HG02571 (cell line): ENCODE measurements around the gene CDHR3.

Source experiments
- ATAC-seq: cut with Tn5 transposase; IDR thresholded peaks from one replicate; pipeline ENCODE4 v1.9.1; 2021; ENCODE audit warnings: mild to moderate bottlenecking, moderate library complexity; ENCODE audit not compliant: unreplicated experiment

Gene CDHR3

DNA sequence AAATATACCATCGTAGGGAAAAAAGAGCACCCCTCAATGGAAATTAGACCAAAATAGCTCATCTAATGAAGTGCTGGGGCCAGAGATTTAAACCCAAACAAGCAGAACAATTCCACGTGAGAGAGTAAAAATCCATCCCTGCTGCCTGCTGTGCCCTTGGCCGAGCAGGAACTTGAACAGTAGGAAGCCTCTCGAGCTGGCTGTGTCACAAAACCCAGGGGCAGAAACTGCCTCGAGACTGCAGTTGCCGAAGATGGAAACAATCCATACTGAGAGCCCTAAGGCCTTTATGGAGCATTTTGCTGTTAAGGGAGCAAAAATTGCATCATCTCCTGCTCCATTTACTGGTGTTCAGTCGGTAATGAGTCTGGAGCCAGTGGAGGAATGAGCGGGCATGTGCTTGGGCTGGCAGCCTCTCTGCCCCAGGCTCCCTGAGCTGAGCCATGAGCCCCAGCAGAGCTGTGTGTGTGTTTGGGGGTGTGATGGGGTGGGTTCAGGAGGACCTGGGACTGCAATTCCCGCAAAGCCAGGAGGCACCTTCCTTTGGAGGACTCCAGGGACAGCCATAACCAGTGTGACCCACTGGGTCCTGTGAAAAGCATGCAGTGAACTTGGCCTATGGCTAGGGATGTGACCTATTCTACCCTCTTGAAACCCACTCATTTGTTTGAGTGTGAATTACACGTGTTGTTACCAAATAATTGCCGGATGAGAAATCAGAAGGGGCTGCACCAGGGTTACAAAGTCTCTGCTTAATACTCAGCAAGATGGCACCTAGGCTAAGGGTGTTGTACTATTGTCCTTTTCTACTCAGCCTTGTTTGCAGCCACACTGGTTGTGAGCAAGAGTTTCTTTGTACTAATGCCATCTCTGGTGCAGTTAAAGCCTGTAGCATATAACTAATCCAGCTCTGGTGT is 58.3 kb downstream of the CDHR3 start:
- no peak for ATAC-seq

DNA sequence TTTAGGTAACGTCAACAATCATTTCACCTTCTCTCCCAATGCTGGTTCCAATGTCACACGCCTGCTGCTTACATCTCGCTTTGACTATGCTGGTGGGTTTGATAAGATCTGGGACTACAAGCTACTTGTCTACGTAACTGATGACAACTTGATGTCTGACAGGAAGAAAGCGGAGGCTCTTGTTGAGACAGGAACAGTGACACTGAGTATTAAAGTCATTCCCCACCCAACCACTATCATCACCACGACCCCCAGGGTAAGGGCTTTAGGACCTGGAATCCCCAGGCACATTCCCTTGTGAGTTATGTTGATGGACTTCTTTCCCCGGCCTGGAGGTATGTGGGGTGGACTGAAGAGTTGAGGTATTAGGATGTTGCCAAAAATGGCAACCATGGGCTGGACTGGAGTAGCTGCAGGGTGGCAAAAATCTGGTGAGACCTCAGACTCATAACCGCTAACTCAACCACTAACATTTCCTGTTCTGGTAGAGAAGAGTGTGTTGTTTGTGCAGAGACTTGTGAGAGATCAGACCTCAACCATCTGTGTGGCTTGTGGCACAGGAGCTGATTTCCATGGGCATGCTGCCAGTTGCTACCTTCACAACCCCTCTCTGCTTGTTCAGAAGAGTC is 59.2 kb downstream of the CDHR3 start:
- peak; percentile 84 for ATAC-seq

DNA sequence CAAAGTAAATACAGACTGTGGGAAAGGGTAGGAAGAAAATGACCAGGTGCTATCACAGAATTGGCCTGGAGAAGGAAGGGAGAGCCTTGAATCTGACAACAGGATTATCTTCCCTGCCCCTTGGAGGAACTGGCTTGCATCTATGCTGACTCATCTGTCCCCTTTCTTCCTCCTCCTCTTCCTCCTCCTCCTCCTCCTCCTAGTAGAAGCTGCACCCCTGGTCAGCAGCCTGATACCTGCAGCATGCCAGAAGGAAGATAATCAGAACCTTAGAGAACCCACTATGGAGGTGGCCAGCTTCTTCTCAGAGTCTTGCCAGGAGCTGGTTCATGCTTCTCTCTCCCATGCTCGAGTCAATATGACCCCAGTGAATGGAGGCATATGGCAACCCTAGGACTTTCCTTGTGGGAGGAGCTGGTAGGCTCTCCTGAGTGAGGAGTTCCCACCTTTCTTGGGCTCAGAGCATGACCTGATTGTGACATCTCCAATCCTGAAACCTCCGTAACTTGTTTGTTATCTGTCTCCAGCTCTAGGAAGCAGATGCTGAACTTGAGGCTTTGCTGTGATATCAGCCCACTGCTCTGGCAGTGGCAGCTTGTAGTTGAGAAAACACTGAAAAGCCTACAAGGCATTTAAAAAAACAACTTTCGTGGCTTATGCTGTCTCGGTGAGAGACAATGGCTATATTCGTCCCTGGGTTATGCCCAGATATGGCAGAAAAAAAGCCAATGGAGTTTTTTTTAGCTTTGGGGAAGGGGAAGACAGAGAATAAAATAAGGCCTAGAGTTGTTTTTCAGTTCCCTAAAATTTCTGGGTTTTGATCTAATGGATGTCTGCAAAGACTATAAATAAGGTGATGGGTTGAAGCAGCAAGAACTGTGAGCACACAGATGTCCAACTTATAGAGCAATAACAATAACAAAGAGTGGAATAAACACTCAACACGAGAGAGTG is 60.6 kb downstream of the CDHR3 start:
- no peak for ATAC-seq

DNA sequence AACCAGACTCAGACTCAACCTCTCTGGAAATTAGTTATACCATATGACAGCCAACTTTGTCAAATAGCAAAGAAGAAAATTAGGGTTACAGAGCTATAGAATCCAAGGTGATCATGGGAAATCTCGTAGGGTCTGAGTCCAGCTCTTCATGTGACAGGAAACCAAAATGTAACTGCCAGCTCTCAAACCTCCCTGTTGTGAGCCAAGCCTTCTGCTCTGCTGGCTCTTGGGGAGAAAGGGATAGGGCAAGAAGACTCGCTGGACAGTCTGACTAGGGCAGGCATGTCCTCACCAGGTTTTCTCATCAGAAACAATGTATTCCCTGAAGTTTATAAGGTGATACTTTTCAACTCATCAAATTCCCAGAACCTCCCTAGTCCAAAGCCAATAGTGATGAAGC is 63.0 kb downstream of the CDHR3 start:
- ATAC-seq: no peak

DNA sequence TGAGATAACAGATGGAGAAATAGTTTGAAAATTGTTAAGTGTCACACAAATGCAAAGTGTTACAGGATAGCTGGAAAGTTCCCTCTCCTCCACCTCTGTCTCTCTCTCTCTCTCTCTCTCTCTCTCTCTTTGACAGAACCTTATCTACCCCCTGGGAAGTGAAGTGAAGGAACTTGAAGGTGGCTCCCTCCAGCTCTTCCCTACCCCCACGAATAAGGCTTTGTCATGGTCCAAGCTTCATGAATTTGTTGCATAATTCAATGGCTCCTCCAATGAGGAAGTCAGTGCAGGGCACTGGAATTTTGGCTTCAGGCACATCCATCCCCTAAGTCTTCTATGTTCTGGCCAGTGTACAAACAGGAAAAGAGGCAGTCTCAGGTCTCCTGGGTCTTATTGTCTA is 66.4 kb downstream of the CDHR3 start:
- ATAC-seq: no peak

DNA sequence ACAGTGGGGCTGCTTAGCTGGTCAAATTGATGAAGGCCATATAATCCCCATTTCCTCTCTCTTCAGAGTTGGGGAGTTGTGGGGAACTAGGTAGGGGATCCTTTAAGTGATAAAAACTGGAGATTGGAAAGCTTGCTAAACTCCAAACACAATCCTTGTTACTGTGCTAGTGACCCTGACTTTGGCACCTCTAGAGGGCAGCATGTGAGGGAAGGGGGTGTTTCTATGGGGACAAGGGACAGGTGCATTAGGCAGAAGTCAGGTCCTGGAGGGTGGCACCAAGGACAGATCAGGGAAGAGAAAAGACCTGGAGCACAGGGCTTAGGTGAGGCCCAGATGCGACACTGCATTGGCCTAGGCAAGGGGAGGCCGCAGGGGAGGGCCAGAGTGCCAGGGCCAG is 66.9 kb downstream of the CDHR3 start:
- no peak for ATAC-seq

DNA sequence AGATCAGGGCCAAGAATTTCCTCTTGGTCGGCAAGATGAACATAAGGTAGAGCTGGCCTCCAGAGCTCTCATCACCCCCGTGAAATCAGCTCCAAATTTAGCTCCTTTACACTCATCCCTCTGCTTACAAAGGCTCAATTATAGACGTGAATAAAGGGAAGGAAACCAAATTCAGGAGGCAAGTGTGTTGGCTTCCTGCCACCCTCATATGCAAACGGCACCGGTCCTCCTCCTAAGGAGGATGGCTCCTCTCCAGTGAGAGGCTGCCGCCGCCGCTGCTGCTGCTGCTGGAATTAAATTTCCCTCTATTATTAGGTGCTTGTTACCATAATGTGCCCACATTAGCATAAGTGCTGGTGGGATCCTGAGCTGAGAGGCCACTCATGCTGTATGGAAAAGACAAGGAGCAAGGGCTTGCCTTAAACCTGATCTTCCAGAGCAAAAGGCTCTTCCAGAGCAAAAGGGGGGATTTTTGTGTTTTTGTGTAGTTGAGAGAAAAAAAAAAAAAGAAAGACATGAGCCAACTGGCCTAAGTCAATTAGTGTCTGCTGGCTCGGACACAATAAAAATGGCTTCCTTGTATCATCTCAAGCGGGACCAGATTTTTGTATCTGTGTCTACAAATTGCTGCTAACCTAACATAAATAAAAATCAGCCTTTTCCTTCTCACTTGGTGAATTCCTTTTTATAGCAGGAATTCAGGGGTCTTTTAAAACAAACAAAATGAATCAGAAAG is 68.4 kb downstream of the CDHR3 start:
- no peak for ATAC-seq

DNA sequence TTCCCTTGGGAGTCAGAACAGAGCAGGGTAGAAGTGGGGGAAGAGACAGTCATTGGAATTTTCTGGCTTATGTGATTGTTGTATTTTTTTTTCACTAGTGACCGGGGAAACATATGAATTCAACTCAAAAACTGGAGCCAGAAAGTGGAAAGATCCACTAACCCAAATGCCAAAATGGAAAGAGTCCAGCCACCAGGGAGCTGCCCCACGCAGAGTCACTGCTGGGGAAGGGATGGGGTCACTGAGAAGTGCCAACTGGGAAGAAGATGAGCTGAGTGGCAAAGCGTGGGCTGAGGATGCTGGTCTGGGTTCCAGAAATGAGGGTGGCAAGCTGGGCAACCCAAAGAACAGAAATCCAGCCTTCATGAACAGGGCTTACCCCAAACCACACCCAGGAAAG is 69.2 kb downstream of the CDHR3 start:
- no peak for ATAC-seq

DNA sequence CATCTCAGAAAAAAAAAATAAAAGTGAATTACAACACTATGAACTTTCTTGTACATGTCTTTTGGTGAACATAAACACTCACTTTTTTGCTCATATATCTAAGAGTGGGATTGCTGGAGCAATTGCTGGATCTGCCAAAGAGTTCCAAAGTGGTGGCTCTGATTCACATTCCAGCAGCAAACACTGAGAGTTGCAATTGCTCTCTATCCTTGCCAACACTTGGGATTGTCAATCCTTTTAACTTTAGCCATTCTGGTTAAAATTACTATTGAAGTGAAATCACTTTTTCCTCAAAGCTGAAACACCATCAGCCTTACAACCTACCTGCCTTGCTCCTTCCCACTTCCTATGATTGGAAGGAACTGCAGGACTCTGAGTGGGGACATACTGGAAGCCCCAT is 70.7 kb downstream of the CDHR3 start:
- ATAC-seq: no peak

DNA sequence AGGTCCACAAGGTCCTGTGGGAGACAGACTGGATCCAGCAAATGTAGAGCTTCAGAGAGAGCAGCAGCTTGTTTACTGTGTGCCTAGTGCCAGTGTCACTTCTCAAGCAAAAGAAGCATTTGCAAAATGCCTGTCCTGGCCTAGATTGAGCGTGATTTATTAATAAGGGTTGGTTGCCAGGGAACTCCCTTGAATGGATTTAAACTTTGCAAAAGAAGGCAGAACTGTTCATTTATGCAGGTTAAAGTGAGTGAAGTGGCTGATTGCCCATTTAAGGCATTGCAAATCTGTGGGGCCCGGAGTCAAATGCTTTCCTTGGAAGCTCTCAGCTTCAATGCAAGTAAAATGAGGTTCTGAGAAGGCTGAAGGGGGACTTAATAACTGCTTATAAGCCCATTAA is 71.3 kb downstream of the CDHR3 start:
- ATAC-seq: no peak

DNA sequence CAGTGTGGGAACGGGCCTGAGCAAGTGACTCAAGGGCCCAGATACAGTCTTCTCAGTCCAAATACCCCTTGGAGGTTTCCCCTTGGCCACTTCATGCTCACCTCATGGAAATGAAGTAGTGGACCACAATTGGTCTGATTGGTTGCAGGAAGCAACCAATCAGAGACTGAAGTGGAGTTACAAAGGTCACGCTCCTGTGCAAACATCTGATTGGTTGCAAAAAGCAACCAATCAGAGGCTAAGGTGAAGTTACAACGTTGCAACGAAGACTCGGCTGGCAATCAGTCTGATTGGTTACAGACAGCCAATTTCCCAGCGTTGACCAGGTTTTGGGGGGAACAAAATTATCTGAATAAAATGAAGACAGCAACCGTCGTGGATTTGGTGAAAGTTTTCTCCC is 72.5 kb downstream of the CDHR3 start:
- no peak for ATAC-seq

DNA sequence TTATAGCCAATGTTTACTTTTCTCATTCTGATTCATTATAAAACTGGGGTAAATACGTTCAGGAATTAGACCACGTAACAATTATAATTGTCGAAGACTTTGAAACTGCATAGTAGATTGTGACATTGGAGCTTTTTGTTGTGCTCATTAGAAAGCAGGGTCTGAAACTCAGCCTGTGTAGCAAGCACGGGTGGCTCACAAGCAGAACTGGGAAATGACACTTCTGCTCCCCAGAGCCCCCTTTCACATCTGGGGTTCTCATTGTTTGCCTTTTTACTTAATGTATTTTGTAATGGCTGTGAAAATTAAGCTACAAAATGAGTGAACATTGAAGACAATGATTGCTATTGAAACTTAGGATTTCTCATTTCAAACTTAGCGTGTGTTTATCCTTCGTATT is 72.9 kb downstream of the CDHR3 start:
- ATAC-seq: no peak

DNA sequence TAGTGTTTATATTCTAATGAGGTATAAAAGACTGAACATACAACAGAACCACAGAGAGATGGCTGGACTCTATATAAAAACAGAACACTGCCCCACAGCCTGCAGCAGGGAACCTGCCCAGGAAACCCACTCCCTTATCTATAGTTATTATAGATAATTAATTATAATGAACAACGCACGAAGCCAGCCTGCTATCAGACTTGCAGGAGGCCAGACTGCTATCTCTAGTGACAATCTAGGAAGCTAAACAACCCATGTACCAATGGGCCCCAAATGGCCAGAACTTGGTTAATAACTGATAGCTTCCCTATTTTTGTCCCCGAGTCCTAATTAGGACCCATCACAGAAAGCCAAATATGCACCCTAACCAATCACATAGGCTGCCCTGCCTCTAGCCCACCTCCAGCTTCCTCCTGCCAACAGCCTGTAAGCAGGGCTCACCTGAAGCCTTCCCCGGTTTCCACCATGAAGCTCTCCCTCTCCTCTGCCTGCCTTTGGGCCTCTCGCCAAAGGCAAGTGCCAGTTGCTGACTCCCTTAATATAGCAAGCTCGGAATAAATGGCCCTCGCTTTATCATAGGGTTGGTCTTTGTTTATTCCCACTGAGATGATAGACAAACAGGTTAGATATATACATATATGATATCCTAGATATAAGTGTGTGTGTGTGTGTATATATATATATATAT is 74.6 kb downstream of the CDHR3 start:
- no peak for ATAC-seq

DNA sequence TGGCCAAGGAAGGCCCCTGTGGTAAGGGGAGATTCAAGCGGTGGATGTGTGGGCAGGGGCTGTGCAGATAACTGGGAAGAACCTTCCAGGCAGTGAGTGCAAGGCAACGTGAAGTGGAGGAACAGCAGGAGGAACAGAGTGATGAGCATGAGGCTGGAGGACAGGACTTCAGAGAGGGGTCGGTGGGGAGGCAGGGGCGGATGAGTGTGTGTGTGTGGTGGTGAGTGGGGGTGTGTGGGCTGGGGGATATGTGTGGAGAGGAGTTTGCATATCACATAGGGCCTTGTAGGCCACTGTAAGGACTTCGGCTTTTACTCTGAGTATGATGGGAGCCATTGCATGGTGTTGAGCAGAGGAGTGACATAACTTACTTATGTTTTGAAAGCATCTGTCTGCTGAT is 75.2 kb downstream of the CDHR3 start:
- no peak for ATAC-seq

DNA sequence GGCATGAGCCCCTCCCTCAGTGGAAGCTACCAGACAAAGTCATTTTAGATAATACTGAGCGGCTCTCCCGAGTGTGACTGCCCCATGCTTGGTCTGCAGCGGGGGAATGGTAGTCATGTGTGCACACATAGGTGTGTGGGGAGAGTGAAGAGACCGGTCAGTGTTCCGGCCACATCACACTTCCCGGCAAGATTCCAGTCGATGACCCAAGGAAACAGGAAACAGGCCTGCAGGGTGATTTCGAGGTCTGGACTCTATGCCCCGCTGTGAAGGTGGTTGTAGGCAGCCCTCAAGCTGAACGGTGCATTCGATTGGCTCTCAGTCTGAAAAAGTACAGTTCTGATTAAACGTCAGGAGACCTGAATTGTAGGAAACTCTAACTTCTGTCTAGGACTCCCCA is 75.9 kb downstream of the CDHR3 start:
- no peak for ATAC-seq

DNA sequence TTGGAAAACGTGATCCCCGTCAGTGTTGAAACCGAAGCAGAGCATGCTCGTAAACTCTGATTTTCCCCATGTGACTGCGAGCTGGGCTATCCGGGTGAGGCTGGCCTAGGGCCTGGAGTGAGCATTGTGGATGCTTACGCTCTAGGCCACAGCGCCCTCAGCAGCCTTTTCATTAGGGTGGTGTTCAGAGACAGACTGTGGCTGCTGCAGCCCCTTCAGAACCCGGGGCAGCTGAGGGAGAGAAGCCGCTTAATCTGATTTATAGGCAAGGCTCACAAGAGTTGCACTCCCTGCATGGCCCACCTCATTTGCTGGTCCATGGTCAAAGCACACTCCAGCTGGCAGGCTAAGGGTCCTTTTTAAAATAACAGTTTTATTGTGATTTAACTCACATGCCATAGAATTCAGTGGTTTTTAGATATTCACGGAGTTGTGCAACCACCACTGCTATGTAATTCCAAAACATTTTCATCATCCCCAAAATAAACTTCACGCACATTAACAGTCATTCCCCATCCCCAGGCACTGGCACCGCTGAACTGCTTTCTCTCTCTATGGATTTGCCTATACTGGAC is 76.5 kb downstream of the CDHR3 start:
- no peak for ATAC-seq

DNA sequence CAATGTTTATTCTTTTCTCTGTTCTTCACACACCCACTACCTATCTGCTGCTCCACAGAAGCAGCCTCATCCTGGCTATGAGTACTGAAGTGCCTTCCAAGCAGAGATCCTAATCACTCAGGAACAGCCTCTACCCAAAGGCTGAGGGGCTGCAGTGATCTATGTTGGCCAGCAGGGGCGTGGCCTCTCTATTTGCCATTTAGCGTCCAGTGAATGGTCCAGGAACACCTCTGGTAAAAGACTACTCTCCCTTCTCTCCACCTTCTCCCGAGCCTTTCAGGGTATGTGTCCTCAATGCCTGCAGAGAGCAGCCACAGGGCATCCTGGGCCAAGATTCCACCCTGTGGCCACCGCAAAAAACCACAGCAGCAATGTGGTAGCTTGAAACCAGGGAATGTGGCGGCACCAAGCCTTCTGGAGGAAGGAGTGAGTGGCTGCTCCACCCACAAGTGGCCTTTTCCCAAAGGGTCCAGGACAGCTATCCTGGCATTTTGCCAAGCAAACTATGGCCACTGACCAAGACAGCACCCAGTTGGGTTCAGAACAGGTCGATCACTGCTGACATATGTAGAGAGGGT is 78.2 kb downstream of the CDHR3 start:
- ATAC-seq: no peak

DNA sequence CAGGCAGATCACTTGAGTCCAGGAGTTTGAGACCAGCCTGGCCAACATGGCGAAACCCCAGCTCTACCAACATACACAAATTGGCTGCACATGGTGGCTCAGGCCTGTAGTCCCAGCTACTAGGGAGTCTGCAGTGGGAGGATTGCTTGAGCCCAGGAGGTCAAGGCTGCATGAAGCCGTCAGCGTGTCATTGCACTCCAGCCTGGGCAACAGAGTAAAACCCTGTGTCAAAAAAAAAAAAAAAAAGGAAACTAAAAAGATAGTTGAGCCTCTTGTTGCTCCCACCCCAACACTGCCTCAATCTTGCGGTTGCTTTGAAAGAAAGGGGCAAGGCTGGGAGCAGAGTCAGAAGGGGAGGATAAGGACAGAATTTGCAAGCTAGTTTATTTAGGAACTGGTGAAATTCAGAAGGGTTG is 79.1 kb downstream of the CDHR3 start:
- no peak for ATAC-seq

DNA sequence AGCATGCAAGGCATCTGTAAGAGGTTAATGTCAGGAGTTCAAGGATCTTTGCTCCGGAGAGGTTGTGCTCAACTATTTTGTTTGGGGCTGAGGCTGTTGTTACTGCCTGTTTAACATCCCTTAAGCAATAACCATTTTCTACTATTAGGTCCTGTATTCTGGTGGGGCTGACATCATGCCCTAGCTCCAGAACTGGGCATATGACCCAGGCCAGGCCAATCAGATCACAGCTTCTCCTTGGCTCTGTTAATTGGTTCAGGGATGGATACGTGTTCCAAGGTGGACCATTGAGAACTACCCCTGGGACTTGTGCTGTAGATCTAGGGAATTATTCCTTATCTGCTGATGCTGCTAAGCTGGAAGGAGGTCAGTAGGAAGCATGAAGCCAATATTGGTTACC is 82.1 kb downstream of the CDHR3 start:
- ATAC-seq: no peak
